GM12875 (cell line): ENCODE measurements around the gene ATXN2.
"Not testable (repeated sequence)": the region's sequence is repeated elsewhere in the genome, so short reads cannot be mapped to it uniquely, and the experiment has no call there.

Source experiments
- H3K4me3 ChIP-seq: one replicate; pipeline ENCODE4 v1.5.1; 2011; ENCODE audit warnings: low read depth, low read length, control low read depth
- TF ChIP-seq, protein P1 (sequence below): IDR thresholded peaks from 2 replicates; pipeline ENCODE4 v1.5.1; 2011; ENCODE audit warnings: low read depth, mild to moderate bottlenecking, control low read depth, inconsistent platforms, low read length, moderate library complexity, borderline replicate concordance; ENCODE audit not compliant: insufficient read depth

Gene ATXN2

DNA sequence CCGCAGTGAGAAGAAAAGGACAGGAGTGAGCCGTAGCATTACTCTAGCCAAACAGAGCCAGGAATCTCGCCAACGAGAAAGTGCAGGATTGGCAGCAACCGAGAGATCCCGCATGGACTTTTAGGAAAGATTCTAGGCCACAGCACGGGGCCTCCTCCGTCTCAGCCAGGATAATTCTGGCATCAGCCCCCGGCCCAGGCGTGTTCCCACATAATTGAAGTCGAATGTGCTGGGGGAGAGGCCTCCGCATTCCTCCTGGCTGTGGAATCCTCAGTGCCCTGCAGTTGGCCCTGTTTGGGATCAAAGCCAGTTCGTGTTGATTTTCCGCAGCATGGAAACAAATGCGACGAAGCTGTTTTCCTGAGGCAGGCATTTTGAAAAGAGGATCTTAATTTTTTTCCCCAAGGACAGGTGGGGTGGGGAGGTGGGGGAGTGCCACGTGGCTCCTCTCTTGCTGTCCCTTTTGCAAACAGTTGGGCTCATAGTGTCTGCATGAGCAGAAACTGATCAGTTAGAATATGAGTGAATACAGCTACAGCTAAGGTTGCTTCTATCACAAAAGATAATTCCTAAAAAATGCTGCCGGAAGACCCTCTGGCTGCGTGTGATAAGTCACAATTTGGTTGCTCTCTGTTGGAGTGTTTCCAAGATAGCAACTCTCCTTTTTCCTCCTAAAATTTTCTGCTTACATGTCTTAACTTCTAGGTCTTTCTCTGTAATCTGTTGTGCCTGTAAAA is 37.3 kb upstream of the ATXN2 start:
- no peak overlapping the region for H3K4me3 ChIP-seq
- TF ChIP-seq, protein P1, sequence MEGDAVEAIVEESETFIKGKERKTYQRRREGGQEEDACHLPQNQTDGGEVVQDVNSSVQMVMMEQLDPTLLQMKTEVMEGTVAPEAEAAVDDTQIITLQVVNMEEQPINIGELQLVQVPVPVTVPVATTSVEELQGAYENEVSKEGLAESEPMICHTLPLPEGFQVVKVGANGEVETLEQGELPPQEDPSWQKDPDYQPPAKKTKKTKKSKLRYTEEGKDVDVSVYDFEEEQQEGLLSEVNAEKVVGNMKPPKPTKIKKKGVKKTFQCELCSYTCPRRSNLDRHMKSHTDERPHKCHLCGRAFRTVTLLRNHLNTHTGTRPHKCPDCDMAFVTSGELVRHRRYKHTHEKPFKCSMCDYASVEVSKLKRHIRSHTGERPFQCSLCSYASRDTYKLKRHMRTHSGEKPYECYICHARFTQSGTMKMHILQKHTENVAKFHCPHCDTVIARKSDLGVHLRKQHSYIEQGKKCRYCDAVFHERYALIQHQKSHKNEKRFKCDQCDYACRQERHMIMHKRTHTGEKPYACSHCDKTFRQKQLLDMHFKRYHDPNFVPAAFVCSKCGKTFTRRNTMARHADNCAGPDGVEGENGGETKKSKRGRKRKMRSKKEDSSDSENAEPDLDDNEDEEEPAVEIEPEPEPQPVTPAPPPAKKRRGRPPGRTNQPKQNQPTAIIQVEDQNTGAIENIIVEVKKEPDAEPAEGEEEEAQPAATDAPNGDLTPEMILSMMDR: no peak

DNA sequence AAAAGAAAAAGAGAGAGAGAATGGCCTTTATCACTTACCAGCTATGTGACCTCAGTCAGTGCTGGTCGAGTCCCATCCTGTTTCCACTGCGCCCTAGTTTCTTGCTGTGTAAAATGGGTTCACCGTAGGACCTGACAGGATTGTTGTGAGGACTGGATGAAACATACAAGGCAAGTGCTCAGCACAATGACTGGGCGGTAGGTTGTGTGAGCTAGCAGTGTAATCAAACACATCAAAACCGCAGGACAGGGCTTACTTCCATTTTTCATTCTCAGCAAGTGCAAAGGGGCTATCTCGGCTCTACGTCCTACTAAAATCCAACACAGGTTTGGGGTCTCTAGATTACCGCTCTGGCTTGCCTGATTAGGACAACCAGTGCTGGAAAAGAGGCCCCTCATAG is 36.4 kb upstream of the ATXN2 start:
- TF ChIP-seq, protein P1: no peak
- H3K4me3 ChIP-seq: no peak overlapping the region

DNA sequence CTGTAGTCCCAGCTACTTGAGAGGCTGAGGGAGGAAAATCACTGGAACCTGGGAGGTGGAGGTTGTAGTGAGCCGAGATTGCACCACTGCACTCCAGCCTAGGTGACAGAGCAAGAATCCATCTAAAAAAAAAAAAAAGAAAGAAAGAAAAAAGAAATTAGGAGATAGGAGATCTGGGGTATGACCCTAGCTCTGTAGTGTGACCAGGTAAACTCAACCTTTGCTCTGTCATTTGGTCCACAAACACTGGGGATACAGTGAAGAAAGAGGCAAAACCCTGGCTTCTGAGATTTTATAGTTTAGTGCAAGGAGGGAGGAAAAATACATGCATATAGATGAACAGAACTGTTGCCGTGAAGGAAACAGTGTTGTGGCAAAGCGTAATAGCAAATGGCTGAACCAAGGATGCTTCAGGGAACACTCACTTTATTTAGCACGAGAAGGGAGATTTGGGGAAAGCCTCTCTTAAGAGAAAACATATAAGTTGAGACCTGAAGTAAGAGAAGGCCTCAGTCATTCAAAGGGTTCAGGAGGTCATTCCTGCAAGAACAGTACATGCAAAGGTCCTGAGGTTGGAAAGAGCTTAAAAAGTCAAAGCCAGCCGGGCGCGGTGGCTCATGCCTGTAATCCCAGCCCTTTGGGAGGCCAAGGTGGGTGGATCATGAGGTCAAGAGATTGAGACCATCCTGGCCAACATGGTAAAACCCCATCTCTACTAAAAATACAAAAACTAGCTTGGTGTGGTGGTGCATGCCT is 29.6 kb upstream of the ATXN2 start:
- TF ChIP-seq, protein P1: no peak
- no peak overlapping the region for H3K4me3 ChIP-seq

DNA sequence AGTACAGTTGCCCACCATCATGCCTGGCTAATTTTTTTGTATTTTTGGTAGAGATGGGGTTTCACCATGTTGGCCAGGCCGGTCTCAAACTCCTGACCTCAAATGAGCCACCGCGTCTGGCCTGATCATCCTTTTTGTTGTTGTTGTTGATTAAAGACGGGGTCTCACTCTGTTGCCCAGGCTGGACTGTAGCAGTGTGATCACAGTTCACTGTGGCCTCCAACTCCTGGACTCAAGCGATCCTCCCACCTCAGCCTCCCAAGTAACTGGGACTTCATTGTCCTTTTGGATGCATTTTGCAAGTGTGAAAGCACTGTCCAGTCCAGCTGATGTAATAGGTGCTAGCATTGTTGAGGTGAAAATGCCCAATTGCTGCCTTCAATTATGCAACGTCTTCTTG is 27.1 kb upstream of the ATXN2 start:
- TF ChIP-seq, protein P1: no peak
- no peak overlapping the region for H3K4me3 ChIP-seq

DNA sequence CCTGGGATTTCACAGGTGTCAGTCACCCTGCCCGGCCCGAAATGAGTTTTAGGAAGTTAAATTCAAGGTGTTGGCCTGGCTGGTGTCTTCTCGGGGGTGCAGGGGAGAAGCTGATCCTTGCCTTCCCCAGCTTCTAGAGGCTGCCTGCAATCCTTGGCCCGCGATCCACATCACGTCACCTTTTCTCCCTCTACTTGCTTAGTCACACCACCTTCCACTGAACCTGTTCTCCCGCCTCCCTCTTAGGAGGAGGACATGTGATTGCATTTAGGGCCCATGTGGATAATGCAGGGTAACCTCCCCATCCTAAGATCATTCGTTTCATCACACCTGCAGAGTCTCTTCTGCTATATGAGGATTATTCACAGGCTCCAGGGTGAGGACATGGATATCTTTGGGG is 25.4 kb upstream of the ATXN2 start:
- H3K4me3 ChIP-seq: no peak overlapping the region
- TF ChIP-seq, protein P1: no peak

DNA sequence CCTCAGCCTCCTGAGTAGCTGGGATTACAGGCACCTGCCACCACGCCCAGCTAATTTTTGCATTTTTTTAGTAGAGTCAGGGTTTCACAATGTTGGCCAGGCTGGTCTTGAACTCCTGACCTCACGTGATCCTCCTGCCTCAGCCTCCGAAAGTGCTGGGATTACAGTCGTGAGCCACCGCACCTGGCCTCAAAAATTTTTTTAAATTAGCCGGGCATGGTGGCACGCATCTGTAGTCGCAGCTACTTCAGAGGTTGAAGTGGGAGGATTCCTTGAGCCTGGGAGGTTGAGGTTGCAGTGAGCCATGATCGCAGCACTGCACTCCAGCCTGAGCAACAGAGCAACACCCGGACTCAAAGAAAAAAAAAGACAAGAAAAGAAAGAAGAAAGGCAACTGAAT is 18.7 kb upstream of the ATXN2 start:
- not testable (repeated sequence) for H3K4me3 ChIP-seq

DNA sequence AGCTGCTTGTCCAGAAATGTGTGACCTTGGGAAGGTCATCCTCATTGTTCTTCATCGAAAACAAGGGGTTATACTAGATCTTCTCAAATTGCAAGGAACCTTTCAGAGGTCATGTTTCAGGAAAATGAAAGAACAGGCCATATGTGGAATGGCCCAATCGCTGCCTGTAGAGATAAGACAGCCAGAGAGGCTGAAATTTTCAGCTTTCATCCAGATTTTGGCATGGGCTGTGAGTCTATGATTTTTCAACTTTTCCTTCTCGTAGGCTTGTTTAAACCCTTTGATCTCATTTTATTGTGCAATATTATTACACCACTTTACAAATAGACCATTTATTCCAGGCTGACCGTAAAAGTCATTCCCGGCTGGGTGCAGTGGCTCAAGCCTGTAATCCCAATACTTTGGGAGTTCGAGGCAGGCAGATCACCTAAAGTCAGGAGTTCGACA is 17.1 kb upstream of the ATXN2 start:
- TF ChIP-seq, protein P1: no peak
- no peak overlapping the region for H3K4me3 ChIP-seq
